Duodenal mucosa (tissue), 2 donors: ENCODE measurements around the gene ASIC1.

ENCODE experiments used
- H3K27ac ChIP-seq: one replicate; pipeline ENCODE4 v1.7.0; 2013; ENCODE audit warnings: low read depth, low read length
- H3K27me3 ChIP-seq, 2 donors: one replicate each; pipeline ENCODE4 v1.7.0; 2013; ENCODE audit warnings: low read length in 2 of 2, control low read depth in 1 of 2; ENCODE audit not compliant: insufficient read depth in 2 of 2, control insufficient read depth in 1 of 2
- H3K36me3 ChIP-seq, 2 donors: one replicate each; pipeline ENCODE4 v1.7.0; 2013; ENCODE audit warnings: low read length in 2 of 2, control low read depth in 1 of 2; ENCODE audit not compliant: insufficient read depth in 2 of 2, control insufficient read depth in 1 of 2
- H3K4me1 ChIP-seq, 2 donors: one replicate each; pipeline ENCODE4 v1.7.0; 2013; ENCODE audit warnings: low read length in 2 of 2, control low read depth in 1 of 2; ENCODE audit not compliant: insufficient read depth in 2 of 2, control insufficient read depth in 1 of 2
- H3K4me3 ChIP-seq, 2 donors: one replicate each; pipeline ENCODE4 v1.7.0; 2013; ENCODE audit warnings: low read length in 2 of 2, low read depth in 1 of 2
- H3K9ac ChIP-seq, 2 donors: one replicate each; pipeline ENCODE4 v1.7.0; 2013; ENCODE audit warnings: low read length in 2 of 2, low read depth in 1 of 2
- H3K9me3 ChIP-seq, 2 donors: one replicate each; pipeline ENCODE4 v1.7.0; 2013; ENCODE audit warnings: low read length in 2 of 2, control low read depth in 1 of 2; ENCODE audit not compliant: control insufficient read depth in 1 of 2

The ASIC1 gene

DNA sequence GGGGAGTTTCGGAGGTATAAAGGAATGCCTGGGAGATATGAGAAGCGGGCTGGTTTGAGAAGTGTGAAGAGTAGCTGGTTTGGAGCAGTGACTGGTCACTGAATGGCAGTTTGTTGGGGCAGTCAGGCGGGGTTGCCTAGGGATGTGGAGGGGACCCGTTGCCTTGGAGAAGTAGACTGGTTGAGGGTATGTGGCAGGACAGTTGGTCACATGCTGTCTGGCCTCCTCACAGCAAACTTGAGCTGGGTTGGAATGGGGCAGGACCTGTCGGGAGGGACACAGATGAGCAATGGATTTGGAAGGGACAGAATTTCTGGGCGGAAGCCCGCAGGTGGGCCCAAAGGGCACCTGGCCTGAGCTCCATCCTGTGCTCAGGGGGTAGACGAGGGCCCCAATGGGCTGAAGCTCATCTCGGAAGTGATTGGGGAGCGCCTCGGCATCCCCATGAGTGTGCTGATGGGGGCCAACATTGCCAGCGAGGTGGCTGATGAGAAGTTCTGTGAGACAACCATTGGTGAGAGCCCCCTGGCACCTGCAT, 48.6 kb downstream of the ASIC1 start:
- Histone ChIP-seq H3K4me1 (peaks cover 62 to 63% of the 10 kb centered on the region in 2 donors), H3K9me3 (no peaks in the 10 kb centered on the region), H3K9ac (peak overlapping the region; percentile 34 to 67), H3K36me3 (peaks cover 0 to 15% of the 10 kb centered on the region in 2 donors), H3K4me3 (peak overlapping the region; percentile 62 to 66), H3K27me3 (no peaks in the 10 kb centered on the region), H3K27ac (no peak overlapping the region)

DNA sequence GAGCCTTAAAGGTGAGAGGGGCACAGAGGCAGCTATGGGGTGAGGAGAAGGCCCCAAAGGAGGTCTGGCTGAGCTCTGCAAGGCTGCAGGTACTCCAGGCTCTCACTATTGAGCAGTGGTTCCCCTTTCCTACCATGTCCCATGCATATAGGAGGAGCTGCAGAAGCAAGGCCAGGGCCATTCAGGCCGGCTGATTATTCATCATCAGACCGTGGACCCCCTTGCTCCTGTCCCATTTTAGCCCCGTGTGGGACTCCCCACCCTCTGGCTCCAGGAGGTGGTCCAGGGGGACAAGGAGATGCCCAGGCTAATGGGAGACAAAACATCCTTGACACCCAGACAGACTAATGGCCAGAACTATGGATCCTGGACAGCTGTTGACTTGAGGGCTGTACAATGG, 49.5 kb downstream of the ASIC1 start:
- Histone ChIP-seq H3K9ac (no peak overlapping the region), H3K4me1 (peaks cover 65 to 69% of the 10 kb centered on the region in 2 donors), H3K27ac (no peak overlapping the region)

DNA sequence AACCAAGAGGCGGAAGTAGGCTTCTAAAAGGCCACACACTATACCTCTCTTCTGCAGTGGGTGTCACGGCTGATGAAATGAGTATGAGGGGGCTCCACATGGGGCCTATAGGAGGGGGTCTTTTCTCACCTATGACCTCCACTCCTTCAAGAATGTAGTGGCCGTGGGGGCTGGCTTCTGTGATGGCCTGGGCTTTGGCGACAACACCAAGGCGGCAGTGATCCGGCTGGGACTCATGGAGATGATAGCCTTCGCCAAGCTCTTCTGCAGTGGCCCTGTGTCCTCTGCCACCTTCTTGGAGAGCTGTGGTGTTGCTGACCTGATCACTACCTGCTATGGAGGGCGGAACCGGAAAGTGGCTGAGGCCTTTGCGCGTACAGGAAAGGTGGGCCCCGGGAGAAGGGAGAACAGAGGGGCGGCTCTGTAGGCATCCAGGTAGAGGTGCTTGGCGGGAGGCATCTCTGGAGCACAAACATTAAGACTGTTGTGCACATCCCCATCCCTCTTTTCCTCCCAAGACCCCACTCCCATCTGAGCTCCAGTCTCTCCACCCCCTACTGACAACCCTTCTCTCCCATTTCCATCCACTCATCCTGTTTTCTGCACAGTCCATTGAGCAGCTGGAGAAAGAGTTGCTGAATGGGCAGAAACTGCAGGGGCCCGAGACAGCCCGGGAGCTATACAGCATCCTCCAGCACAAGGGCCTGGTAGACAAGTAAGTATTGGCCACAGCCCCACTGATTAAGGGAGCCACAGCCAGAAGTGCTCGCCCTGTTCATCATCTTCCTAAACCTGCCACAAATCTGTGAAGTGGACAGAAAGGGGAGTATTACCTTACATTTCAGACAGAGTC, 50.2 kb downstream of the ASIC1 start:
- H3K36me3 ChIP-seq: peaks cover 0 to 15% of the 10 kb centered on the region in 2 donors
- H3K9me3 ChIP-seq: peaks cover 0 to 2% of the 10 kb centered on the region in 2 donors
- no peak overlapping the region for H3K27ac ChIP-seq
- no peak overlapping the region for H3K9ac ChIP-seq
- no peak overlapping the region for H3K4me3 ChIP-seq
- H3K4me1 ChIP-seq: peaks cover 58 to 68% of the 10 kb centered on the region in 2 donors
- H3K27me3 ChIP-seq: no peaks in the 10 kb centered on the region

More for the DNA sequence above, 49.5 kb downstream of the ASIC1 start:
- Histone ChIP-seq H3K4me3 (no peak overlapping the region), H3K27me3 (no peaks in the 10 kb centered on the region), H3K9me3 (no peaks in the 10 kb centered on the region), H3K36me3 (peaks cover 0 to 15% of the 10 kb centered on the region in 2 donors)

DNA sequence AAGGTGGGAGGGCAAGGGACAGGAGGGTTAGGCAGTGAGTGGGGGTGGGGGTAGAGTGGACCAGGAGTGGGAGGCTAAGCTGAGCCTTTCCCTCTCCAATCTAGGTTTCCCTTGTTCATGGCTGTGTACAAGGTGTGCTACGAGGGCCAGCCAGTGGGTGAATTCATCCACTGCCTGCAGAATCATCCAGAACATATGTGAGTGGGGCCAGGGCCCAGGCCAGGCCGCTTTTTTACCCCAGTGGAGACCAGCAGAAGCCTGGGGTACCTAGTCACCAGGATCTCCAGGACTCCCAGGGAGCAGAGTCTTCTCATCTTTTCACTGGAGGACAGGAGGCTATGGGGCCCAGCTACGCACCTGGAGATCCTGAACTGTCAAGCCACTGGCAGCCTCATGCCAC, 51.9 kb downstream of the ASIC1 start:
- Histone ChIP-seq H3K4me3 (peak overlapping the region in 1 of 2 donors; percentile 6), H3K9me3 (peaks cover 0 to 2% of the 10 kb centered on the region in 2 donors)

DNA sequence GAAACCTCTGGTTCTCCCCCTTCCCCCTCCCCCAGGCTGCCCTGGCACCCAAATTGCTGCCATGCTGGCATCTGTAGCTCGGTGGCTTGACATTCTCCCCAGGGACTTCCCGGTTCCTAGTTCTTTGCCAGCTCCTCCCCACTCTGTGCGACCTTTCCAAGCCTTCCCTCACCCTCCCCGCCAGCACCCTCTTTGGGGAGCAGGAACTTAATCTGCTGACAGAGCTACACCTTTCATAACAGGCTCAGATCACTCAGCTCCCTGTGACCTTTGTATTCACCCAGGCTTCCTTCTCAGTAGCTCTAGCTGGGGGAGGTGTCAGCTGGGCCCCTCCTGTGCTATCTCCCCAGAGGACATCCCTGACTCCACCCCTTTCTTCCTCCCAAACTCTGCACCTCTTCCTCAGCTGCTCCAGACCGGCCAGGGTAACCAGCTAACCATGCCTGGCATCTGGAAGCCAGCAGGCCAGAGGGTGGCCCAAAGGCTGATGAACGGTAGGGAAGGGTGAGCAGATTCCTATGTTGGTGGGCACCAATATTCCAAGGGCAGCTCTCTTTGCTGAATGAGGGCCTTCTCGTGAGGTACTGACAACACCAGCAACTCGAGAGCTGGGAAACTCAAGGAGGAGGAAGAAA, 52.8 kb downstream of the ASIC1 start:
- peaks cover 37 to 66% of the 10 kb centered on the region in 2 donors for H3K4me1 ChIP-seq
- H3K9me3 ChIP-seq: peaks cover 0 to 2% of the 10 kb centered on the region in 2 donors
- peak overlapping the region; percentile 55 to 65 for H3K4me3 ChIP-seq
- peaks cover 0 to 15% of the 10 kb centered on the region in 2 donors for H3K36me3 ChIP-seq
- H3K27ac ChIP-seq: peak overlapping the region; percentile 87
- H3K9ac ChIP-seq: peak overlapping the region; percentile 44 to 77
- no peaks in the 10 kb centered on the region for H3K27me3 ChIP-seq

More for the DNA sequence above, 51.9 kb downstream of the ASIC1 start:
- Histone ChIP-seq H3K4me1 (peaks cover 45 to 69% of the 10 kb centered on the region in 2 donors), H3K27me3 (no peaks in the 10 kb centered on the region), H3K36me3 (peaks cover 0 to 15% of the 10 kb centered on the region in 2 donors), H3K9ac (peak overlapping the region; percentile 44 to 77), H3K27ac (peak overlapping the region; percentile 87)

DNA sequence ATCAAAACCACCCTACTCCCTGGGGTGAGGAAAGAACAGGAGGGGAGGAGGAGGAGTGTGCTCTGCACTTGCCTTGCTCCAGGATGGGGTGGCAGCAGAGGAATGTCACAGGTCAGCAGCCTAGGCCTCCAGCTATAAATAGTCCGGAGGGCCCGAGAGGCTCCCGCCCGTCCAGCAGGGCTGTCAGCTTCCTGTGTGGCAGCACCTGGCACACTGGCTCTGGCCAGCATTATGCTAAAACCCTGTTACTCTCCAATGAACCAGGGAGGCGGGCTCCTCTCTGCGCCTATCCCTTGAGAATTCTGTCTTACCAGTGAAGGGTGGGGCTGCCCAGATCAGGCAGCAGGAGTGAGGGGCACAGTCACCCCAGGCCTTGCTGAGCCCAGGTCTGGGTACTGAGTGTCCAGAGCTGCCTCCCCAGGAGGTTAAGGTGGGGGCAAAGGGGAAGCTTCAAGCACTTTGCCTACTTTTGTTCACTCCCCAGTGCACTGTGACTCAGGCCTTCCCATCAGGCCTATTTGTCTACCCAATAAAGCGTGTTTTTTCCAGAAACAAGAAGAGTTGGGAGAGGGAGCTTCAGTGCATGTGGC, 53.5 kb downstream of the ASIC1 start:
- peaks cover 0 to 15% of the 10 kb centered on the region in 2 donors for H3K36me3 ChIP-seq
- no peaks in the 10 kb centered on the region for H3K27me3 ChIP-seq
- peak overlapping the region; percentile 55 to 65 for H3K4me3 ChIP-seq
- H3K9me3 ChIP-seq: peaks cover 0 to 2% of the 10 kb centered on the region in 2 donors
- peak overlapping the region; percentile 87 for H3K27ac ChIP-seq
- peaks cover 32 to 63% of the 10 kb centered on the region in 2 donors for H3K4me1 ChIP-seq
- H3K9ac ChIP-seq: peak overlapping the region; percentile 44 to 77

DNA sequence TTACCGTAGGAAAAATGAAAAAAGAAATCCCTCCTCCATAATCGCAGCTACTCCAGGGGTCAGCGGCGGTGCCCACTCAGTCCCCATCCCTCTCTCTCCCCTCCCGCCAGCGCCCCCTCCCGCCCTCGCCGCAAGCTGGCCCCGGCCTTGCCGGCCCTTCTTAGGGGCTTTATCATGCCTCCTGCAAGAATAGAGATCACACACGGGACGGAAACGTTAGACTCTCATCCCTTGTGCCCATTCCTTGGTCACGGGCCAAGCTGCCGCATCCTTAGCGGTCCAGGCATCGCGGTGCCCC, 53.9 kb downstream of the ASIC1 start:
- H3K36me3 ChIP-seq: peaks cover 0 to 17% of the 10 kb centered on the region in 2 donors
- peak overlapping the region; percentile 55 to 65 for H3K4me3 ChIP-seq
- peak overlapping the region; percentile 87 for H3K27ac ChIP-seq
- peak overlapping the region in 1 of 2 donors; percentile 44 for H3K9ac ChIP-seq
- H3K4me1 ChIP-seq: peaks cover 32 to 64% of the 10 kb centered on the region in 2 donors
- peaks cover 0 to 2% of the 10 kb centered on the region in 2 donors for H3K9me3 ChIP-seq
- no peaks in the 10 kb centered on the region for H3K27me3 ChIP-seq

DNA sequence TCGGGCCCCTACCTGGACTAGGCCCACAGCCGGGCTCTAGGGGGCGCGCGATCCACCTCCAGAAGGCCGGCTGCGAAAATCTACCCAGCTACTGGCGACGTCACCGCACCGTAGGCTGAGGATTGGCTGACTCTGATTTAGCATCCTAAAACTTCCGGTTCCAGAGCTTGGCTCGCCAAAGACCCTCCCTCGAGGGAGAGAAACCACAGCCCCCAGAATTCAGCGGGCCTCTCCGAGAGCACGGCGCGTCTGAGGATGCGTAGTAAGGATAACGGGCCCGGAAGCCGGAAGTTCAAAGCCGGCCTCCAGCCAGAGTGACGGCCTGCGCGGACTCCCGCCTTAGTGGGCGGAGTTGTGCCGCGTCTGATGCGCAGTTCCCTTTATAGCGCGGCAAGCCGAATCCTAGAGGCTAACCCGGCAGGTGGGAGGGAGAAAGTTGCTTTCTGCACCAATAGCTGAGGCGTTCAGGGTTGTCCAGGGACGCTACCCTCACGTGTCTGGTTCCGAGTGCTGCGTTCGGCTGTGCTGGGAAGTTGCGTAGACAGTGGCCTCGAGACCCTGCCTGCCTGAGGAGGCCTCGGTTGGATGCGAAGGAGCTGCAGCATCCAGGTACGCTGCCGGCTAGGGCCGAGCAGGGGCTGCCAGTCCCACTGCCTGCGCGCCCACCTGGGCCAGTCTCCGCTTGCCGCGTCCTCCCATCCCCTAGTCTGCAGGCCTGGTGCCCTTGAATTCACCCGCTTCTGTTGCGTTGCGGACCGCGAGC, 54.5 kb downstream of the ASIC1 start, which contains the start of gene COX14:
Gene COX14, plus strand, starts transcription at position 544 of the 763 bp plus-strand sequence. CDS start 7,808 bp downstream, outside the sequence.
- H3K36me3 ChIP-seq: peaks cover 0 to 18% of the 10 kb centered on the region in 2 donors
- H3K9ac ChIP-seq: peak within 1 kb of the TSS; percentile 98 to 100
- H3K4me1 ChIP-seq: peaks cover 32 to 63% of the 10 kb centered on the region in 2 donors
- H3K9me3 ChIP-seq: peaks cover 0 to 2% of the 10 kb centered on the region in 2 donors
- H3K27ac ChIP-seq: peak within 1 kb of the TSS; percentile 97
- no peaks in the 10 kb centered on the region for H3K27me3 ChIP-seq
- peak within 1 kb of the TSS; percentile 99 to 100 for H3K4me3 ChIP-seq

DNA sequence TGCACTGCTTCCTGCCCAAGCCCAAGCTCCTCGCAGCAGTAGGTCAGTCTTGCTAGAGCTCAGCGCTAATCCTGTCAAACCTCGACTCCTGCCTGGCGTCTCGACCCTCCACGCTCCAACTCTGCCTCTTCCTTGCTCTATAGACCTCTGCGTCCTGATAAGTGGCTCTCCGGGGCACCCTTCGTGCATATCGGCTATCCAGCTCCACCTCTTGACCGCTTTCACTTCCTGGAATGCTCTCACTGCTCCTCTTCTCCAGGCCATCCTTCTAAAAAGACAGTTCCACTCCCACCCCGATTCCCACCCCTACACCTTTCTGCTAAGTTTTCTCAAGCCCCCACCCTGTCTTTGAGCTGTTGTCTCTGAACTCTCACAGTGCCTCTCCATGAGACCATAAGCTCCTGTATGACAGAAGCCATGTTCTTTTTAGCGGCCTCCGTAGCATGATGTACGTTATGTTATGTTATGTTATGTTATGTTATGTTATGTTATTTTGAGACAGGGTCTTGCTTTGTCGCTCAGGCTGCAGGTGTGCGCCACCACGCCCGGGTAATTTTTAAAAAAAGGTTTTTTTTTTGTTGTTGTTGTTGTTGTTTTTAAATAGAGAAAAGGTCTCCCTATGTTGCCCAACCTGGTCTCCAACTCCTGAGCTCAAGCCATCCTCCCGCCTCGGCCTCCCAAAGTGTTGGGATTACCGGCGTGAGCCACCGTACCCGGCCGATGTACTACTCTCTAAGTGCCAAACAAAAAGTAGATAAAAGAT, 55.2 kb downstream of the ASIC1 start:
- Histone ChIP-seq H3K27me3 (no peaks in the 10 kb centered on the region), H3K4me1 (peaks cover 35 to 61% of the 10 kb centered on the region in 2 donors), H3K9me3 (peaks cover 0 to 2% of the 10 kb centered on the region in 2 donors), H3K27ac (peak overlapping the region; percentile 97), H3K4me3 (peak overlapping the region; percentile 99 to 100), H3K9ac (peak overlapping the region; percentile 98 to 100), H3K36me3 (peaks cover 0 to 11% of the 10 kb centered on the region in 2 donors)
